HUES64 (cell line): ENCODE results near the gene C18orf32.
"Not testable (repeated sequence)": the region's sequence is repeated elsewhere in the genome, so short reads cannot be mapped to it uniquely, and the experiment has no call there.

Experiments used
- H3K27ac ChIP-seq: 2 replicates; pipeline ENCODE4 v1.7.0; 2013; ENCODE audit warnings: low read depth, low read length, inconsistent platforms
- H3K27me3 ChIP-seq: 2 replicates; pipeline ENCODE4 v1.6.1; 2013; ENCODE audit warnings: mild to moderate bottlenecking, low read length; ENCODE audit not compliant: insufficient read depth
- H3K36me3 ChIP-seq: 2 replicates; pipeline ENCODE4 v1.6.1; 2013; ENCODE audit warnings: mild to moderate bottlenecking, low read length; ENCODE audit not compliant: insufficient read depth
- H3K4me1 ChIP-seq: 2 replicates; pipeline ENCODE4 v1.6.1; 2013; ENCODE audit warnings: mild to moderate bottlenecking, low read length, moderate library complexity; ENCODE audit not compliant: insufficient read depth
- H3K4me3 ChIP-seq: 2 replicates; pipeline ENCODE4 v1.5.1; 2013; ENCODE audit warnings: mild to moderate bottlenecking, low read length, moderate library complexity
- H3K9ac ChIP-seq: 2 replicates; pipeline ENCODE4 v1.6.1; 2013; ENCODE audit warnings: mild to moderate bottlenecking, low read depth, low read length
- H3K9me3 ChIP-seq: 2 replicates; pipeline ENCODE4 v1.6.1; 2013; ENCODE audit warnings: low read depth, low read length; ENCODE audit not compliant: insufficient read depth
- WGBS: fragments of 150-250, 120-280 bp; methylation state at CpG from one replicate; pipeline ENCODE4 v1.1.7; 2013; ENCODE audit warnings: missing lambda C conversion rate; 5-methylcytosine and 5-hydroxymethylcytosine counted together

C18orf32 gene

DNA sequence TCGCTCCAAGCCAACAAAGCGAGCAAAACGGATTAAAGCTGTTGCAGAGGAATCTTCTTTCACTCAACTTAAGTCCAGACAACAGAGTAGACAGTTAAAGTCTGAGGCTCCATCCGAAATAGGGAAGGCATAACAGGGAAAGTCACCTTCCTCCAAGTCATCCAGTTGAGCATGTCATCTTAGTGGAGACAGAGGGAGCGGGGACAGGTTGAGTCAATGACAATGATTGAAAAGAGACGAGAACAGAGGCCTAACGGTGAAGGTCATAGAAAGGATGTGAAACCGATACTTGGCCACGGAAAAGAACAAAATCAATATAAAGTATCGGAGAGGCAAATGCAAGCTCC, 455 bp downstream of the C18orf32 start:
- Histone ChIP-seq H3K27ac (peak overlapping the region; percentile 78; the same call in 1 of the 2 replicates), H3K36me3 (peaks cover 63% of the 10 kb centered on the region), H3K27me3 (no peaks in the 10 kb centered on the region), H3K4me1 (peaks cover 25% of the 10 kb centered on the region), H3K4me3 (peak overlapping the region; percentile 79), H3K9me3 (no peaks in the 10 kb centered on the region), H3K9ac (peak overlapping the region; percentile 76)
- WGBS: 6% methylated on average over 10 of the region's 10 CpGs

DNA sequence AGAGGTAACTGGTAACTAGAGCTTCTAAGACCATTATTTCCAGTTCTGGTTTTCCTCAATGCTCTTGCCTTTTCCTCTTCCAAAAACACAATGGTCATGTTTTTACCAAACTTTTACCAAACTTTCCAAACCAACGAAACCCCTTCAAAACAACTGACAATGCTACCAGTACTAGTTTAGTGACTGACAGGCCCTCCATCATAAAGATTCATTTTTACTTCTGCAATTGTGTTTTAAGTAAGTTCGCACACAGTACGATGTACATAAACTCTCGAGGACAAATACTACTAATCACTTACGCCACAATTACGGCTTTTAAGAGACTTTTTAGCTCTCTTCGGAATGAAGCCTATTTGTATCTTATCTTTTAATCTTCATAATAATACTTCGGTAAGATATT, 900 bp downstream of the C18orf32 start:
- no peaks in the 10 kb centered on the region for H3K27me3 ChIP-seq
- 78% methylated on average over 7 of the region's 8 CpGs for WGBS
- H3K36me3 ChIP-seq: peaks cover 63% of the 10 kb centered on the region
- no peak overlapping the region for H3K27ac ChIP-seq
- no peaks in the 10 kb centered on the region for H3K9me3 ChIP-seq
- peaks cover 23% of the 10 kb centered on the region for H3K4me1 ChIP-seq
- H3K4me3 ChIP-seq: peak overlapping the region; percentile 79
- H3K9ac ChIP-seq: peak overlapping the region; percentile 76

DNA sequence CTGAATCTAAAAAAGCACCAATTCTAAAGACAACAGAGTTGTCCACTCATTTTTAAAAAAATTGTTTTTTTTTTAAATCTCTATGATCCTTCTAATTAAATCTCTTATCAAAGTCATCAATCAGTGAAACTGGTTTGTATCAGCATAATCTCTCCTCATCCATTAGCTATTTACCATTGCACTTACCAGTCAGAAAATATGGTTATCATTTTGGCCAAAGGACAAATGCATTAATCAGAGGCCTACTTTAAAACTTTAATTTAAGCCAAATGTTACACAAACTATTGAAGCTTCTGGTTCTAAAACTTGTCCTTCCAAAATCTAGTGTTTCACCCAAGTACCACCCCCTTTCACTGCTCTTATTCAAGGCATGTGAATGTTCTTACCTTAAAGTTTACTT, 3.8 kb downstream of the C18orf32 start:
- H3K4me1 ChIP-seq: peaks cover 7% of the 10 kb centered on the region; the same call in 1 of the 2 replicates
- H3K9me3 ChIP-seq: no peaks in the 10 kb centered on the region
- H3K36me3 ChIP-seq: peaks cover 56% of the 10 kb centered on the region
- no peaks in the 10 kb centered on the region for H3K27me3 ChIP-seq
- H3K4me3 ChIP-seq: no peak overlapping the region
- no peak overlapping the region for H3K27ac ChIP-seq
- no peak overlapping the region for H3K9ac ChIP-seq

- no peak overlapping the region for H3K27ac ChIP-seq
- peaks cover 52% of the 10 kb centered on the region for H3K36me3 ChIP-seq
- H3K9ac ChIP-seq: no peak overlapping the region
- H3K9me3 ChIP-seq: no peaks in the 10 kb centered on the region
- no peaks in the 10 kb centered on the region for H3K27me3 ChIP-seq
- H3K4me1 ChIP-seq: peaks cover 7% of the 10 kb centered on the region; the same call in 1 of the 2 replicates
- no CpG with 5 or more reads among the region's 3 CpGs for WGBS
- no peak overlapping the region for H3K4me3 ChIP-seq
These were observed 5.1 kb downstream of the C18orf32 start for GRCh38 chr18:49481907-49482306.

DNA sequence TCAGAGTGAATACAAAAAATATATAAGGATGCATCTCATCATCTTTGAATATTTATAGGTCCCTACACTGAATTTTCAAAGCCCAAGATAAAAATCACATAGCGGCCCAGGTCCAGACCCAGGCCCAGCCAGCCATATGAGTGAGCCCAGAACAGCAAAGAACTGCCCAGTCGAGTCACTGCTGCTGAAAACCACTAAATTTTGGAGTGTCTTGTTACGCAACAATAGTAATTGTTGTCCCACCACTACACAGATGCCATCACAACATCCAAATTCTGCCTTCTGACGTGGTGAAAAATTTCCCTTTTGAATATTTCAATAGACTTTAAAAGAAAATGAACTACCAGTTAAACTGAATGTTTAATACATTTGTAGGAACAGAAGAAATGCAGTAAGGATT, 5.7 kb downstream of the C18orf32 start:
- Histone ChIP-seq H3K4me3 (no peak overlapping the region), H3K27me3 (no peaks in the 10 kb centered on the region), H3K9ac (no peak overlapping the region), H3K9me3 (no peaks in the 10 kb centered on the region), H3K36me3 (peaks cover 52% of the 10 kb centered on the region), H3K27ac (no peak overlapping the region), H3K4me1 (peaks cover 7% of the 10 kb centered on the region; the same call in 1 of the 2 replicates)
- 97% methylated on average over 4 of the region's 4 CpGs for WGBS

DNA sequence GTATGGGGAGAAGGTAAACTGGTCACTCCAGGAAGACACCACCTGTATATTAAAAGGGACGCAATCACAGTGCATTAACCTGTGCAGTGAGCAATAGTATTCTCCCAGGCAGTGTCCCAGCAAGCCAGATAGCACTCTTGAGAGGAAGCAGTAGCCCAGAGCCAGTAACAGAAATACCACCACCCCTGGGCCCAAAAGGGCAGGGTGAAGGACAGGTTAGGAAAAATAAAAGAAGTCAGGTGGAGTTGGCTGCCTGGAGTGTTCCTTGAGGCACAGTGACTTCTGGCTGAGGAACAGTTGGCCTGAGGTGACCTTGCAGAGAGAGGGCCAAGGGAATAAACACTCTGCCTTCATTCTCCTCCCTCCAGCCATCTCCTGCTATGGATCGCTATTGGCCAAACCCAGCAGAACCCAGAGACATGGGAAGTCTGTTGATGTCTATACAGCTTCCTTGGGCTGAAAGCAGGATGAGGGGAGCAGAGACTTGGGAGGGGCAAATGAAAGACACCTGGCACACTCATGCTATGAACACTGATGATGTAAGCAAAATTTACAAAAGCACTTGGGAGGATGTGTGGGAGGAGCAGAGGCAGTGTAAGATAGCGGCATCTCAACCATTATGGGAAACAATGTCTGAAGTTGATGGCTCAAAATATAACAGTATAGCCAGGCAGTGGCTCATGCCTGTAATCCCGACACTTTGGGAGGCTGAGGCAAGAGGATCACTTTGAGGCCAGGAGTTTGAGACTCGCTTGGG, 7.5 kb downstream of the C18orf32 start:
- peaks cover 52% of the 10 kb centered on the region for H3K36me3 ChIP-seq
- H3K9me3 ChIP-seq: no peaks in the 10 kb centered on the region
- no peak overlapping the region for H3K4me3 ChIP-seq
- H3K27me3 ChIP-seq: no peaks in the 10 kb centered on the region
- H3K27ac ChIP-seq: no peak overlapping the region
- H3K4me1 ChIP-seq: no peaks in the 10 kb centered on the region
- 95% methylated on average over 5 of the region's 5 CpGs for WGBS
- H3K9ac ChIP-seq: no peak overlapping the region

- H3K36me3 ChIP-seq: peaks cover 33% of the 10 kb centered on the region
- H3K9ac ChIP-seq: no peak overlapping the region
- no peaks in the 10 kb centered on the region for H3K27me3 ChIP-seq
- no peak overlapping the region for H3K4me3 ChIP-seq
- 0 out of 2 replicates have a peak overlapping the region, but pooled peaks have one; percentile 19 for H3K27ac ChIP-seq
- no peaks in the 10 kb centered on the region for H3K9me3 ChIP-seq
- no peaks in the 10 kb centered on the region for H3K4me1 ChIP-seq
- WGBS: 89% methylated on average over 11 of the region's 11 CpGs
These were observed 10.2 kb downstream of the C18orf32 start for GRCh38 chr18:49476664-49477411.

GRCh38 chr18:49474935-49475334, 12.1 kb downstream of the C18orf32 start:
- WGBS: 97% methylated on average over 6 of the region's 6 CpGs
- not testable (repeated sequence) for H3K27me3 ChIP-seq, H3K27ac ChIP-seq, H3K9ac ChIP-seq, H3K9me3 ChIP-seq, H3K4me1 ChIP-seq, H3K4me3 ChIP-seq
- peaks cover 16% of the 10 kb centered on the region; the same call in 1 of the 2 replicates for H3K36me3 ChIP-seq

DNA sequence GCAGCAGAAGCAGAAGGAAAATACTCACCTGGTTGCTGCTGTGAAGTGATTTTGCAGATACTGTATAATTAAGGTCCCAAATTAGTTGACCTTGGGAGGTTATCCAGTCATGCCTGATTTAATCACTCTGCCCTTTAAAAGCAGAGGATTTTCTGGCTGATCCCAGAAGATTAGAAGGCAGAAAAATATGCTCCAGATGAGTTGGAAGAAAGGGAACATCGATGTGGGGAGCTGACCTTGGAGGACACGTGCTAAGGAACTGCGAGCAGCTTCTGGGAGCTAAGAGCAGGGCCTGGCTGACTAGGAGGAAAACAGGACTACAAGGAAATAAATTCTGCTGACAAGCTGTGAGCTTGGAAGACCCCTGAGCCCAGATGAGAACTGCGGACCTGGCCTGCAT, 13.3 kb downstream of the C18orf32 start:
- WGBS: 86% methylated on average over 4 of the region's 4 CpGs
- H3K27me3 ChIP-seq: no peaks in the 10 kb centered on the region
- no peak overlapping the region for H3K9ac ChIP-seq
- H3K27ac ChIP-seq: no peak overlapping the region
- H3K9me3 ChIP-seq: no peaks in the 10 kb centered on the region
- H3K4me1 ChIP-seq: no peaks in the 10 kb centered on the region
- peaks cover 8% of the 10 kb centered on the region; the same call in 1 of the 2 replicates for H3K36me3 ChIP-seq
- no peak overlapping the region for H3K4me3 ChIP-seq

DNA sequence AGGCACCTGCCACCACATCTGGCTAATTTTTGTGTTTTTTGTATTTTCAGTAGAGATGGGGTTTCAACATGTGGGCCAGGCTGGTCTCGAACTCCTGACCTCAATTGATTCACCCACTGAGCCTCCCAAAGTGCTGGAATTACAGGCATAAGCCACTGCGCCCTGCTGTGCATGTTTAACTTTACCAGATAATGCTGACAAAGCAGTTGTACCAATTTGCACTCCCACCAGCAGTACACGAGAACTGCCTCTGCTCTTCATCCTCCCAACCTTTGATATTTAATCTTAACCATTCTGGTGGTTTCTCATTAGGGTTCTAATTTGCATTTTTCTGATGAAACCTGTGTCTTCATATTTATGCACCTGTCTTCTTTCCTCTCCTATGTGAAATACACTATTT, 14.6 kb downstream of the C18orf32 start:
- 89% methylated on average over 3 of the region's 3 CpGs for WGBS

GRCh38 chr18:49471532-49471931, 15.5 kb downstream of the C18orf32 start:
- no peak overlapping the region for H3K27ac ChIP-seq
- no peaks in the 10 kb centered on the region for H3K9me3 ChIP-seq
- no peak overlapping the region for H3K4me3 ChIP-seq
- no peaks in the 10 kb centered on the region for H3K36me3 ChIP-seq
- no peaks in the 10 kb centered on the region for H3K27me3 ChIP-seq
- no peaks in the 10 kb centered on the region for H3K4me1 ChIP-seq
- WGBS: 89% methylated on average over 1 of the region's 1 CpG
- no peak overlapping the region for H3K9ac ChIP-seq

More for the DNA sequence above, 14.6 kb downstream of the C18orf32 start:
- Histone ChIP-seq H3K27ac (no peak overlapping the region), H3K9ac (no peak overlapping the region), H3K36me3 (0 out of 2 replicates have a peak, but pooled peaks cover 4% of the 10 kb centered on the region), H3K4me1 (no peaks in the 10 kb centered on the region), H3K4me3 (no peak overlapping the region), H3K27me3 (no peaks in the 10 kb centered on the region), H3K9me3 (no peaks in the 10 kb centered on the region)
